PC-9 (cell line): Measurements from ENCODE around the gene PGBD5.

ENCODE experiments used
- EZH2 ChIP-seq: fragments of 200-600 bp; sonication (generic); IDR thresholded peaks from 2 replicates; pipeline ENCODE4 v1.8.0; 2017; ENCODE audit warnings: antibody characterized with exemption, low read depth
- TF ChIP-seq, protein P1 (sequence below): fragments of 200-600 bp; sonication (generic); conservative IDR thresholded peaks from 2 replicates; pipeline ENCODE4 v1.6.1; 2017; ENCODE audit warnings: mixed run types, antibody characterized with exemption, mild to moderate bottlenecking, moderate library complexity

DNA sequence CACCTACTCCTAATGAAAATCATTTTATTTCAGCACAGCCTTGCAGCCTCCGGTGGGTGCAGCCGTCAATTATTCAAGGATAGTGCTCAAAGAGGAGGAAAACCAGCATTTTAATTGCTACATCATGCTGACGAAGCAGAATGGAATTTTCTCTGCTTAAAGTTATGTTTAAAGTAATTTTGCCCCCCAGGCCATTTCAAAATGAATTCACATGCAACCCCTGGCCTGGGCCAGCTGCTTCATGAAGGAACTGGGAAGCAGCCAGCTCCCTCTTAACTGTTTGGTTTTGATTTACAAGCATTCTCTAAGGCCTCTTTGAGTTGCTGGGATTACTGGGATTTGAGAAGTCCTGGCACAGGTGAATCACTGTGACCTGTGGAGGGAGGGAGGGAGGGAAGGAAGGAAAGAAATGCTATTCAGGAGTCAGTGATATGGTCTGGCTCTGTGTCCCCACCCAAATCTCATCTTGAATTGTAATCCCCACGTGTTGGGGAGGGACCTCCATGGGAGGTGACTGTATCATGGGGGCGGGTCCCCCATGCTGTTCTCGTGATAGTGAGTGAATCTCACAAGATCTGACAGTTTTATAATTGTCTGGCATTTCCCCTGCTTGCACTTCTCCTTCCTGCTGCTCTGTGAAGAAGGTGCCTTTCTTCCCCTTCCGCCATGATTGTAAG, 66.0 kb downstream of the PGBD5 start:
- TF ChIP-seq, protein P1, sequence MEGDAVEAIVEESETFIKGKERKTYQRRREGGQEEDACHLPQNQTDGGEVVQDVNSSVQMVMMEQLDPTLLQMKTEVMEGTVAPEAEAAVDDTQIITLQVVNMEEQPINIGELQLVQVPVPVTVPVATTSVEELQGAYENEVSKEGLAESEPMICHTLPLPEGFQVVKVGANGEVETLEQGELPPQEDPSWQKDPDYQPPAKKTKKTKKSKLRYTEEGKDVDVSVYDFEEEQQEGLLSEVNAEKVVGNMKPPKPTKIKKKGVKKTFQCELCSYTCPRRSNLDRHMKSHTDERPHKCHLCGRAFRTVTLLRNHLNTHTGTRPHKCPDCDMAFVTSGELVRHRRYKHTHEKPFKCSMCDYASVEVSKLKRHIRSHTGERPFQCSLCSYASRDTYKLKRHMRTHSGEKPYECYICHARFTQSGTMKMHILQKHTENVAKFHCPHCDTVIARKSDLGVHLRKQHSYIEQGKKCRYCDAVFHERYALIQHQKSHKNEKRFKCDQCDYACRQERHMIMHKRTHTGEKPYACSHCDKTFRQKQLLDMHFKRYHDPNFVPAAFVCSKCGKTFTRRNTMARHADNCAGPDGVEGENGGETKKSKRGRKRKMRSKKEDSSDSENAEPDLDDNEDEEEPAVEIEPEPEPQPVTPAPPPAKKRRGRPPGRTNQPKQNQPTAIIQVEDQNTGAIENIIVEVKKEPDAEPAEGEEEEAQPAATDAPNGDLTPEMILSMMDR: no peak
- TF ChIP-seq EZH2: no peak
